Measurements from ENCODE around the gene NAA15. TPM values are rescaled to one million over a fixed set of nuclear protein-coding genes. Genes with fewer than 3 reads are reported as not detected.
"Not testable (repeated sequence)": the region's sequence is repeated elsewhere in the genome, so short reads cannot be mapped to it uniquely, and the experiment has no call there.

Gene NAA15
- total RNA-seq: 14.8 and 15.5 TPM in 2 replicates

DNA sequence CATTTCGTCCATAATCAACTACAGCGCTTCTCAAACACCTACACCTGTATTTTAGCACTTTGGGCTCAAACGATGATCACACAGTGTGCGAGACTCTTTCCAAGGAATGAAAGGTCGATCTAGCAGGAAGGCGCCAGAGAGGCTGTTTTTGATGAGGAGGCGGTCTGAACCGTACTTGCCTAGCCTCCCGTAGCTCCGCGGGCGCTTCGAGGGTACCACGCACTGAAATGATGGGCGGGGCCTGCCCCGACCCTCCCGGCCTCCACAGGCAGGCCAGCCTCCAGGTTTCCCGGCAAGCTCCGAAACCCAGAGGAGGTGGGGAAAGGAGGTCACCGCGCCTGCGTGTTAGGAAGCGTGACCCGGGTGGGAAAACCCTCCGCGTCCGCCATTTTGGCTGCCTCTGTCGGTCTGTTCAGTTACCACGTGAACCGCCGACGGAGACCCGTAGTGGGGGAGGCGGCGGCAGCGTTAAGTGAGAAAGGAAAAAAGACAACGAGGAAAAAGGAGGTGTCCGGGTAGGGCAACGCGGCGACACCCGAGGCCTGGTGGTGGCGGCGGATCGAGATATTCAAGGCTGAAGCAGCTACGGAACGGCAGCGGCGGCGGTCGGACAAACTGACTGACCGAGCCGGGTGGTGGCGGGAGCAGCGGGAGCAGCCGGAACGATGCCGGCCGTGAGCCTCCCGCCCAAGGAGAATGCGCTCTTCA is at the start of gene NAA15:
Gene NAA15, plus strand, starts transcription at position 393 of the 708 bp plus-strand sequence. Its CDS starts 273 bp downstream, at position 666.
- peak; percentile 98 to 99 for DNase-seq (ENCODE audit: low read depth in 2 of 2)

DNA sequence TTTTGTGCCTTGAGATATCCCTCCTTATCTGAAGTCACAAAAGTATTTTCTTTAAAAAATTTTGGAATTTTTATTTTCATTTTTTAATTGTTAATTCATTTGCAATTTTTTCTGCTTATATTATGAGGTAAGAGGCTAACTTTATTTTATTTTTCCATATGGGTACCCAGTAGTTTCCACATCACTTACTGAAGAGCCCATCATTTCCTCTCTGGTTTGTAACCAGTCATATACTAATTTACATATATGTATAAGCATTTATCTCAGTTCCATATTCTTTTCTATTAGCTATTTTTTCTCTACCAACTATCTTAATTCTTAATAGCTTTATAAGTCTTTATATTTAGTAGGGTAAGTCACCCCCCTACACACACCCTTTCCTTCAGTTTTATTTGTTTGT is 48.3 kb upstream of the NAA15 start:
- DNase-seq (ENCODE audit: low read depth in 2 of 2): no peak

DNA sequence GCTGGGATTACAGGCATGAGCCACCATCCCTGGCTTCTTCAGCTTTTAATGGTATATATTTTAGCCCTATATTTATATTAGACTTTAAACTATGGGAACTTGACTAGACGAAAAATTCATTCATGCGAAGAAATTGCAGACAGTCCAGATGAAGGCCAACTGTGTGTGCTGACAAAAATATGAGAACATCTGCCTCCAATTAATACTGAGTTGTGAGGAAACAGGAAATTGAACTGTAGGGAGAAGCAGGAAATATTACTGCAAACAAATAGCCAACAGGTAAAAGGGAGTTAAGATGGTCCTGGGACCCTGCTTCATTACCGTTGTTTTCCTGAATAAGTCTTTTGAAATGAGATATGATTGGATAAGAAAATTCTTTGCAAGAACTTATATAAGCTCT is 47.6 kb upstream of the NAA15 start:
- no peak for DNase-seq (ENCODE audit: low read depth in 2 of 2)

DNA sequence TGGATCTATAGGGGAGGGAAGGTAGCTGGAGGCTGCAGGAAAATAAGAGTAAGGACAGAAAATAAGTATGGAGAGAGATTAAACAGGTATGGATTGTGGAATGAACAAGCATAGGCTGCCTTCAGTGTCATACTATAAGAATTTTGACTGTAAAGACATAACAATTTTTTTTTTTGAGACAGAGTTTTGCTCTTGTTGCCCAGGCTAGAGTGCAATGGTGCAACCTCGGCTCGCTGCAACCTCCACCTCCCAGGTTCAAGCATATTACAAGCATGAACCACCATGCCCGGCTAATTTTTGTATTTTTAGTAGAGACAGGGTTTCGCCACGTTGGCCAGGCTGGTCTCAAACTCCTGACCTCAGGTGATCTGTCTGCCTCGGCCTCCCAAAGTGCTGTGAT is 45.7 kb upstream of the NAA15 start:
- not testable (repeated sequence) for DNase-seq (ENCODE audit: low read depth in 2 of 2)

DNA sequence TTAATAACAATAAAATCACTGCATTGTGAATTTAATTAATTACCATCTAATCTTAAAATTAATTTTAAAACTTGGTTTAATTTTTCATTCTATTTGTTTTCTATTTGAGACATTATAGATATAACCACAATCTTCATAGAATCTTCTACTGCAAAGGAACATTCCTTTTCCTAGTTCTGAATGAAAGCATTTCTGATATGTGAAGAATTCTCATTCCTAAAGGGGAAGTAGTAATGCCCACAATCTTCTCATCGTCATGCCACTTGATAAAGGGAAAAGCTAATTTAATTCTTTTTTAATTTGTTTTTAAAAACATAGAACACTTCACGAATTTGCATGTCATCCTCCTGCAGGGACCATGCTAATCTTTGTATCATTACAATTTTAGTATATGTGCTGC is 45.0 kb upstream of the NAA15 start:
- no peak for DNase-seq (ENCODE audit: low read depth in 2 of 2)

DNA sequence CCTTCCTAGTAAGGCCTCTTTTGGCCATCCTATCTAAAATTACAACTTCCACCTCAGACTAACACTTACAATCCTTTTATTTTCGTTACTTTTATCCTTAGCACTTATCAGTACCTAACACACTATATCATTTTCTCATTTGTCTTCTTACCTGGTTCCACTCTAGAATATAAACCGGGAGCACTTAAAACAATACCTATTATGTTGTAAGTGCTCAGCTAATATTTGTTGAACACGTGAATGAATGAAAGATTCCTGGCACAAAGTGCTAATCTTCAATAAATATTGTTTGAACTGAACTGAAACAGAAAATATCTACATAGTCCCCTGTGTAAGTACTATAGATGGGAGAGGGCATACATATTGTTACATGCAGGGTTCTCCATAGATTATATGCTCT is 35.7 kb upstream of the NAA15 start:
- DNase-seq (ENCODE audit: low read depth in 2 of 2): no peak

DNA sequence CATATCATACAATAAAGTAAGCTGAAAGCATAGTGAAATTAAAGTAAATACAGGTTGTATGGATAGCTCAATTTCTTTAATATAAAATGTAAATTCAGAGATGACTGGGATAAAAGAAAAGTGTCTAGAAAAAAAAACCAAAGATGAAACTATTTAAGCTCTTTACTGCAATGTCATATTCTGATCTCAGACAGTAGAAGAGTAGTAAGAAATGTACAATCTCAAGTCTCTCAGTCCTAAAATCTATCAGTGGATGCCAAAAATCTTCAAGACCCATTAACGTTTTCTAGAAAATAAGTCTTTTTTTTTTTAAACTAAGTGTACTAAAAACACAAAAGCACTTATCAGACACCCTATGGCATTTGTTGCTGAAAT is 35.1 kb upstream of the NAA15 start:
- DNase-seq (ENCODE audit: low read depth in 2 of 2): no peak

DNA sequence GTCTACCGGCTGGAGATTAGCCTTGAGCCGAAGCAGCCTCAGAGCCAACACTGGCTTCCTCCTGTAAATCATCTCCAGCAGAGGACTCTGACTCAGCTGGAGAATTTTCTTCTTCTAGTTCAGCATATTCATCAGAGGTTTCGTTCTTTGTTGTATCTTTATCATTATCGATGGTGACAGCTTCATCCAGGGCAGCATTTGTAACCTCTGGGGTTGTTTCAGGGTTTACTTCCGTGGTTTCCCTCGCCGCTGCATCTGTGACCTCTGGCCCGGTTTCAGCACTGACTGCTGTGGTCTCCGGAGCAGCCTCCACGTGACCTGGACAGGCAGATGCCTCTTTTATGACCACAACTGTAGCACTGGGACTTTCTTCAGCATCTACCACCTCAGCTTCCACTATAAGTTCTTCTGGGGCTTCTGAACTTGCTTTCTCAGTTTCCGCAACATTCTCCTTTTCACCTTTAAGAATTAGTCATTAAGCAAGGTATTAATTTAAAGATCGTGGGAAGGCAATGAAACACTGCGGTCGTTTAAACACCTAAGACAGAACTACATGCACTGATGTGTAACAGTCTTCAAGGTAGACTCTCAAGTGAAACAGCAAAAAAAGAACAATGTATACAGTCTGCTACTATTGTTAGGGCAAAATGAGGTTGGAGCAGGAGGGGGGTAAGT is 34.6 kb upstream of the NAA15 start:
- DNase-seq (ENCODE audit: low read depth in 2 of 2): peak; percentile 64 to 67

DNA sequence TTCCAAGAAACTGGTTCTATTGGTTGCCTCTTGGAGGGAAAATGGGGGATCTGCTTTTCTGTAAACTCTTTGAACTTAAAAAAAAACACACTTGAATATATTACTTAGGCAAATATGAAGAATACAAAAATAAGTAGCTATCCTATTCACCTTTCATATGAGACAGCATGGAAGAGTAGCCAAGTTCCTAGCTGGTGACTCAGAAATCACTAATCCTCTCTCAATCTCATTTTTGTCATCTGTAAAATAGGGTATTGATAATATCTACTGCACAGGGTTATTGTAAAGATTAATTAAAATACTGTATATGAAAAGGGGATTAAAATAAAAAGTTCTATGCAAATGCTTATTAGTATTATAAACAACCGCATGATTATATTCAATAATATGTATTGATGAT is 34.0 kb upstream of the NAA15 start:
- no peak for DNase-seq (ENCODE audit: low read depth in 2 of 2)

DNA sequence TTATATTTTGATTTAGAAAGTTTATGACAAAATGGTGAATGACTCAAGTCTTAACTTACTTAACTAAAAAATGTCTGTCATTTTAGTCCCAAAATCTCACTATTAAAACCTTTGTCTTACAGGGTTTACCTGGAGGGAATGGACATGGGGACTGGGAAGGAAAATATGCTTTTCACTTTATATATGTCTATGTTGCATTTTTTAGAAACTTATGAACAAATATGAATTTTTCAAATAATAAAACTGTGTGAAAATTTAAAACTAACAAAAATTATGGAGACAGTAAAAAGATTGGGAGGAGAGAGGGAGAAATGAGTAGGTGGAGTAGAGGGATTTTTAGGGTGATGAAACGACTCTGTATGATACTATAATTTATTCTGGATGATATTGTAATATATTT is 27.5 kb upstream of the NAA15 start:
- no peak for DNase-seq (ENCODE audit: low read depth in 2 of 2)

DNA sequence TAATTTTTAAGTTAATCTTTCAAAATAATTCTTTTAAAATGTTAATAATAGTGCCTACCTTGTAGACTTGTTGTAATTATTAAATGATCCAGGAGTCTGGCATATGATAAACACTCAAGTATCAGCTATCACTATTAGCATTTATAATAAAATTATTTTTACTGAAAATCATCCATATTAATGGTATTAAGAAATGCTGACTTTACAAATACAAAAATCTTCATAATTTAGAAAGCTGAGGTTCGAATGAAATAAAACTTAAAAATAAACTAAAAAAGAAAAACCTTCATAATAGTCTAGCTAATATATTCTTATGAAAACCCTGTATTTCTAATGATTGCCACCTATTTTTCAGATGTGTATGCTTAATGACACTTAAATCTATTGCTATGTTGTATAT is 26.5 kb upstream of the NAA15 start:
- no peak for DNase-seq (ENCODE audit: low read depth in 2 of 2)

DNA sequence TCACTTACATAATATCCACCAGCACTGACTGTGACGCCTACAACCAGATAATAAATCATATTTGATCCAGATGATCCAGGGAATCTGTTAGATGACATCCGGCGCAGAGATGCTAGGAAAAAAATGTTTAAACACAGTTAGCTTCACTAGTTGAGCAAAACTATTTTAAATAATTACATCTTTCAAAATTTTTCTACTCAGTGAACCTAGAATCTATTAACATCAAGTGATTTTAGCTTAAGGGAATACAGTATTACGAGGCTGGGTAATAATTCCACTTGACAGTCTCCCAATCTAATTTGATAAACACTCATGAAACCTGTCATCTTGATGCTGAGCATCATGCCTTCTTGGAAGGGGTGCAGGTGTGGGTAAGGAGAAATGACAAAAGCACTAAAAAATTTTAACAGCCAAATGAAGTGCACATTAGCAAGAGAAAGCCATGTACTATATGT is 26.0 kb upstream of the NAA15 start:
- DNase-seq (ENCODE audit: low read depth in 2 of 2): no peak

DNA sequence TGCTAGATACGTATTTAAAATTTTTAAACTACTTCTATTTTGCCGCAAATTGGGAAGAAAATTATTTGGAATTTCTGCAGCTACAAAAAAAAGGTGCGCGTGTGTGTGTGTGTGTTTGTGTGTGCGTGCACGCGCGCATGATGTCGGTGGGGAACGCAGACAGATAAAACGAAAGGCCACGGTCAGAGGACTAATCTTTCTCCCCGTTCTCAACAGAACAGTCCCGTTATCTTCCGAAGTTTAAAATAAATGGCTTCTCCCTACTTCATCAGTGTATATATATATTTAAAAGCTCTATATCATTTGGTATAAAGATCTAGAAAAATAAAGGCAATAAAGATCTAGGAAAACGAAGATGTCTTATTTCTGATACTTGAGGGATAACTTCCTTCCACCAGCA is 22.8 kb upstream of the NAA15 start:
- DNase-seq (ENCODE audit: low read depth in 2 of 2): no peak

DNA sequence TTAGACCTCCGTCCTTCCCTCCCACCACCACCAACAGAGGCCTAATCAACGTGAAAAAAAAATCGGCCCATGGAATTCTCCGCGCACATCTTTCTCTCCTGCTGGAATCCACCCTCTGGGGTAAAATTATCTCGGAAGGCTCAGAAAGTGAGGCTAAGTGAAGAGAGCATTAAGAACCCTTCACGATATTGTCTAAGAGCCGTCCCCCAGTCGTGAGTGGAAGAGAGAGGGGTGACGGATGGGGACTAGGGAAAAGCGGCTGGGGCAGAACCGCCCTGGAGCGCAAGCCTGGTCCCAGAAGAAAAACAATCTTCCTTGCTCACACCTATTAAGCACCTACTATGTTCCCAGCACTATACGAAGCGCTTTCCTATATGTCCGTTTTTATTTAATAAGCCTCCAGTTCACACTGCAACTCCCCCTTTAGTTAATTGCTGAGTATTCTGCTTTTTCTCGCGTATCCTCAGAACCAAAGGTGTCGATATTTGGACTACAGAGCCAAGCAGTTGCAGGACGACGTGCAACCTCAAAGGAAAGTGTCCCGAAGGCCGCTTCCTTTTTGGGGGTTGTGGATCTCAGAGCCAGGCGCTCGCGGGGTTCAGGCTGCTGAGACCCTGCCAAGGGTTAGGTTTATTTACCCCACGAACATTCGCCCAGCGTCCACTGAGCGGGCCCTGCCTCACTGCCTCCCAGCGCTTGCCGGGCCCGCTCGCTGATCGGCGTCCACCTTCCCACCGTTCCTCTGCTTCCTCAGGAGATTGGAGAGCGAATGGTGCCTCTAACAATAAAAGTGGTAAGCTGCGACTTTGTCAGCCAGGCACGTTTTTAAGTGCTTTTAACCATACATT is 22.2 kb upstream of the NAA15 start:
- peak; percentile 20 to 25 for DNase-seq (ENCODE audit: low read depth in 2 of 2)

DNA sequence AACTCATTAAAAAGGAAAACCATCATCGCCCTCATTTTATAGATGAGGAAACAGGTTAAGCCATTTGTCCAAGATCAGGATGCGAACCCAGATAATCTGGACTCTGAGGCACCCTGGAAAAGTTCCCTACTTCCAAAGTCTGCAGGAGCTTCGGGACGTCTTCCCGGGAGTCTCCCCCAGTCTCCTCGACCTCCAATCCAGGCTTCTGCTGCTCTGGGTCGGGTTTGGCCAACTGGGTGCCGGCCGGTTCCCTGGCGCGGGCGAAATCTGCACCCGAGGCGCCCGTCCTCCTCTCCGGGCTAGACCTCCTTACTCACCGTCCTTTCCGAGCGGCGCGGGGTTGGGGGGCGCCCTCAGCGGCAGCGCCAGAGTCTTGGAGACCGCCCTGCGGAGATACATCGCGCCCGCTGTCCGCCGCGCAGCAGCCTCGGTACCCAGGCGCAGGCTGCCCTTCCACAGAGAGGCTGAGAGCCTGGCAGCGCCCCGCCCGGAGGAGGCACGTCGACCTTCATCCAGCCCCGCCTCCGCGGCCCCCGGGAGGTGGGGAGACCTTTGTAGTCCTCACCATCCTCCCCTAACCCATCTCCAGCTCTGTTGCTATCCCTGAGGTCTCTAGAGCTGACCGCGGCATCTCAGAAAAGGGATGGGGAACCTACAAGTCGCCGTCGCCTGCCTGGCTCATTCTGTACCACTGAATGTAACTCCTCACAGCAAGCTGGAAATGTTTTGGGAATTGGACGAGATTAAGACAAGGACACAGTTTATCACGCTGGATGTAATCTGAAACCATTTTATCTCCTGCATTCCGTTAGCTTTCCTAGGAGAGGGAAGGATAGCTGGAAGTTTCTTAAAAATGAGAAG is 21.3 kb upstream of the NAA15 start, which contains the start of gene MGARP:
Gene MGARP, minus strand, starts transcription at position 466 of the 861 bp plus-strand sequence. Its CDS starts 67 bp downstream, at position 399.
- DNase-seq (ENCODE audit: low read depth in 2 of 2): peak; percentile 23 to 44

DNA sequence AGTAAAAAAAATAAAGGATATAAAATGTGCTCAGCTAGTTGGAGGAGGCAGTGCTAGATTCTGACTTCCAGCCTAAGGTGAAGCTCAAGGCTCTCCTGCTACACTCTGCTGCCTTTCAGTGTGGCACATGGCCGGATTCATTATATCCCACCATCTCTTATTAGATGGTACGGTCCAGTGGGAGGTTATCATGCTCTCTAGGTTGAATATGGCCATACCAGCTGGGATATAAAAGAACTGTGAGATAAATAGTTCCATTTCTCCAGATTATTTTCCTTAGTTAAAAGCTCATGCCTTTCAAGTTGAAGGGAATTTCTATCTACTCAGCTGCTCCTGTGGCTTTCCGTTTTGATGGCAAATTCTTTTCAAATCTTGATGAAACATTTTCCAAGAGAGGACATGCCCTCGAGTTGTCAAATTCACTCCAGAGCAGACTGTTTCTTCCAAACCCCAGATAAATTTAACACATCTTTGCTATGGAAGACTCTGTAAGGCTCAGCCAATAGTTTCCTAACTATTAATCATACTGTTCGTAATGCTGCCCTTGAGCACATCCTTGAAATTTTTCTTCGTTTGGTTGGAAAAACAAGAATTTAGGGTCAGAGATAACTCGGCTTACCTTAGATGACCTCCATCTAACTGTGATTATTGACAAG is 19.1 kb upstream of the NAA15 start:
- DNase-seq (ENCODE audit: low read depth in 2 of 2): no peak

DNA sequence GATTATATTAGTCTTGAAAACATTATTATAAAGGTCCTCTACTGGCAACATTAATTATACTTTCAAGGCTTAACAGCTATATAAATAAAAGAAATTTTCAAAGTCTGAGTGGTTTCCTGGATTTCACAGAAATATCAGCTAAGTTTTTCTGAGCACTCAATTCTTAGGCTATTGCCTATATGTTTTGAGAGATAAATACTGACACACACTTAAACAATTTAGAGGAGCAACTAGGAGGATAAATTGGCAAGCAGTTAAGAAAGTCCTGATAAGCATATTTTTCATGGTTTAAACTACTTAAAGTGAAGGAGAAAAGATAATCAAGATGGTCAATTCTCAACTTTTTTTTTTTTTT is 18.6 kb upstream of the NAA15 start:
- no peak for DNase-seq (ENCODE audit: low read depth in 2 of 2)

DNA sequence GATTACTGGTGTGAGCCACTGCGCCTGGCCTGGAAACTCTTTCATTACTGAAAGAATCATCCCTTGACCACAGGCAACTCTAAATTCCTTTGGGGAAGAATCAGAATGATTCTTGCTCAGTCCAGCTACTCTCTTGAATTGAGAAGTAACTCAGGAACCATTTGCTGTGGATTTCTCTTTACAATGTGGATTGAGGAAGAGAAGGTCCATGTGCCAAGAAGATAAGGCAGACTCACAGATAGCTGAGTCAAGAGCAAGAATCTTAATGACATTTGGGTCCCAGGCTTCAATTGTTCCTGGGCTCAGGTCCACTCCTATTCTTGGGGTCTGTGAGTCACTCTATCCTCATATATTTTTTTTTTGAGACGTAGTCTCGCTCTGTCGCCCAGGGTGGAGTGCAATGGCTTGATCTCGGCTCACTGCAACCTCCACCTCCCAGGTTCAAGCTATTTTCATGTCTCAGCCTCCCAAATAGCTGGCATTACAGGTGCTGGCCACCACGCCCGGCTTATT is 15.1 kb upstream of the NAA15 start:
- DNase-seq (ENCODE audit: low read depth in 2 of 2): no peak

DNA sequence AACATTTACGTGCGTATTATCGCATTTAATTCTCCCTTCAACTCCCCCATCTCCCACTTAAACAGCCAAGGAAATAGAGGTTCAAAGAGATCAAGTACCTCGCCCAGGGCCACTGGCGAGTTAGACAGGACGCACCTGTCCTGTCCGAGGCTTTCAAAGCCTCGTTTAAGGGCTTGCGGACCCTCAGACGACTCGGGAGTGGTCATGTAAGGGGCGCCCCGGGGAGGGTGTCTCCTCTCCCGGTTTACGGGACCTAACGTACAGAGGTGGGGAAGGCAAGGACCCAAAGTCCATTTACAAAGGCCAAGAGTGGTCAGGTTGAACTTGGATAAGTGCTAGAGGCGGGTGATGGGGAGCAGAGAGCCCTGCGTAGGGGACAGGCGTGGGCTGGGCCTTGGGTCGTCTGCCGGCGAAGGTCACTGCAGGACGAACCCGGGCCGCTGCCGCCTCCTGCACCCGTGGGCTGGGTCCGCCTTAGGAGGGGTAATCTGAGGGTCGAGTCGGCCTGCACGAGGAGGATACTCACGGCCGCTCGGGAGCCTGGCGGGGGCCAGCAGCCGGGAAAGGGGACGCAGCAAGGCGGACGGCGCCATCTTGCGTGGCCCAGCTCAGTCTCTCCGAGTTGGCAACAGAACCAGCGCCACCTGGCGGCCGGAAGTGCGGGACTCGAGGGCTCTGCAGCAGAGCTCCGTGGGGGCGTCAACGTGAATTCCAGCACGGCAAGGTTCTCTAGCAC is 5.9 kb upstream of the NAA15 start:
- DNase-seq (ENCODE audit: low read depth in 2 of 2): peak; percentile 95 to 96

DNA sequence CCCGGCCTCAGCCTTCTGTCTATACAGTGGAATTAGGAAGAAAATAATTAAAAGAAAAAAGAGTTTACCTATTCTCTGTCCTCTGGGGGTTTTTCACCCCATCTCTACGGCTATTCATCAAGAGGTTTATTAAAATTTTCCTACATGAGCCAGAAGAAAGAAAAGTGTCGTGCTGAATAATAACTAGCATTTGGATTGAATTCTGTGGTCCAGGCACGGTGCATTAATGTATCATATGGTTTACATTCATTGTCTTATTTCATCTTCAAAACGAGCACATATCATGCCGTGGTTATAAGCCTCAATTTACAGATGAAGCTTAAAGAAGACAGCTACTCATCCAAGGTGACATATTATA is 5.4 kb upstream of the NAA15 start:
- no peak for DNase-seq (ENCODE audit: low read depth in 2 of 2)
